Germinal center (tissue), 1 donor: Measurements from ENCODE around the gene SNTG2.

ENCODE experiments used
- DNase-seq: peaks from one replicate; pipeline ENCODE4 v3.0.0; 2012; ENCODE audit warnings: mixed read lengths, low spot score

SNTG2 gene

DNA sequence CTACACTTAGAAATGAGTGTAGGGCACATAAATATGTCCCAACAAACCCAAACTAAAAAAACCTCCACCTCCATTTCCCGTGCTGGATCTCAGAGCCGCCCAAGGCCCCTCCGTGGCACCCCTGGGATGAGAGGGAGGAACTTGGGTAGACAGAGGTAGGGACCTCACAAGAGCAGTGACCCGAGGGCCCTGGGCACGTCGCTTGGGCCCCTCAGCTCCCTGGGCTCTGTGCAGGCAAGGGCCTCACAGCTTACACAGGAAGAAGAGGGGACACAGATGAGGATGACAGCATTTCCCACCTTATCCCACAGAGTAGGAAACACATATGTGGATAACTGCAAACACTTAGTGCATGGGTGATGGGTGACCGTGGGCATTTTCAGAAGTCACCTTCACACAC, 368.7 kb downstream of the SNTG2 start:
- DNase-seq: no peak

DNA sequence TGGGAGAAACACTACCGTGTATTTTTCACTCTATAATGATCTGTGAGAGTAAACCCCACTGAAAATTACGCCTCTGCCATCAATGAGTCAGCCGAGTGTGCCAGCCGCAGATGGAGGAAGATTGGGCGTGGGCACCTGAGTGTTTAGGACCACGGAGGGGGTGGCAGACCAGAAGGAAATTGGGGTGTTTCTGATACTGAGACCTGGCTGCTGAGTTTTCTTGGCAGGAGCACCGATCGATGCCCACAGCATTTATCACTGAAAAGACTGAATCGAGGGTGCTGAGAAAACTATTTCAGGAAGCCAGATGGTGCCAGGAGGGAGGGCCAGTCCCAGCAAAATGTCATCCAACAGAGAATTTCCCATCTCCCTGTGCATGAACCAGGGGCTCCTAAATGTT, 370.7 kb downstream of the SNTG2 start:
- no peak for DNase-seq

DNA sequence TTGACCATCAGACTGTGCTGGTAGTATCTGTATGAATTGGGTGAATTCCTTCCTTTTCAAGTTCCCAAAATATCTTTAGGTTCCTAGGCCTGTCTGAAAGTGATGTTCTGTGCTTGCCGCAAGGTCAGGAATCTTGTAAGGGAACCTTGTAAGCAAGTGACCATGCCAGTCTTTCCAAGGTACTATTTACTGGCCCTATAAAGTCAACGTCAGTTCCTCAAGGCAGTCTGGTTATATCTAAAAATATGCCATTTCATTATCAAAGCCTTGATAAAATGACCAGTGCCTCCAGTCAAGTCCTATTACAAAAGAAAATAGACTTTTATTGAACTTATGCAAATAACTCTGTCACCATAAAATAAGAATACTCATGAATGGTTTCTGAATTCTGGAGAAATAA, 374.2 kb downstream of the SNTG2 start:
- no peak for DNase-seq

DNA sequence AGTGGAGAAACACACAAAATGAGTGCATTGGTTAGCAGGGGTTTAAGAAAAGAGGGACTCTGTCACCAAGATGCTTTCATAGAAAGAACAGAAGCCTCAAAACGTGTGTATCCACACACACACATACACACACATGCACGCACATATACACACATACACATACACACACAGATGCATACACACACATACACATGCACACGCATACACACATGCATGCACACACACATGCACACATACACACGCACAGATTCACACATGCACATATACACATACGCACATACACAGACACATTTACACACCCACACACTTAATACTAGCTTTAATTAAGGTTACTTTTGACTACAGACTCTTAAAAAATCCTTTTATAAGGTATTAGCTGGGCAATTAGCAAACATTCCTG, 378.0 kb downstream of the SNTG2 start:
- DNase-seq: no peak

DNA sequence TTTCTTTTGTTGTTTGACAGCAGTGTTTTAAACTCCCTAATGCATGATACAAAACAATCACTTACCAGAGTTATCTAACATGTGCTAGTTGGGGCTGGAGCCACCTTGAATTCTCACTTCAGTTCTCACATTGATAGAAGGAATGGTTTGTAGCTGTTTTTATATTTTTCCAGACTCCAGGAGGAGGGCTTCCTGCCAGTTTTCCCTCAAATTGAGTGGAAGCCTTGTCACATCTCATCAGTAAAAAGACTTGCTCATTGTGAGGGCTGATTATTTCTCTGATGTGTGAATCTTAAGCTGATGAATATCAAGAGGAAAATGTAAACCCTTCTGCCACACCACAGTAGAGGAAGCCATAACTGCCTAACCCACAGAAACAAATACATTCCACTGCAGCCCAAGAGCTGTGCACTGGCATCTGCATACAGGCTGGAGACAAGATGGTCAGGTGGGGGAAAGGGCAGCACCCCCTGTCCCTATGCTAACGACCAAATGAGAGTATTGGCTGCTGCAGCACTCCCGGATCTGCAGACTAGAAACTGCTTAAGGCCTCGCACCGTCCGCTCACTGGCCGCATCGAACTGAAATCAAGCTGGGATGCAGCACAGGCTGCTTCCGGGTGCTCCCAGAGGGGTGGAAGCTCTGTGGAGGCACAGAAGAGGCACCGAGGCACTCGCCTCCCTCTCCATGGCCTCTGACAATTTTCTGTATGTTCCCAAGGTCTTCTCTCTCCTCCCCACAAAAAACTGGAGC, 388.9 kb downstream of the SNTG2 start:
- no peak for DNase-seq

DNA sequence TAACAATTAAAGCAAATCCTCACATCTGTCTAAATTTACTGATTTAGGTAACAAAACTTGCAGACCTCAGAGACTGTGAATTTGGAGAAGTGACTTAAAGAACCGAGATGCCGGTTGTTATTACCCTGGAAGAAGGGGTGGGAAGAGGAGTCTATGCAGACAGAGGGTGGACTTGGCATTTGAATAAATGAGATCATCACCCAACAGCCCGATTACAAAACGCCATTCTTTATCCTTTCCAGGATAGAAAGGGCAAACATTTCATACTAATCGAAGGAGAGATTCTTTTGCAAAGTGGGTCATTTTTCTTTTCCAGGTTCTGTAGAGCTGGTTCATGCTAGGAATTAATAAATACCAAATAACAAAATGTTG, 389.5 kb downstream of the SNTG2 start:
- DNase-seq: no peak

DNA sequence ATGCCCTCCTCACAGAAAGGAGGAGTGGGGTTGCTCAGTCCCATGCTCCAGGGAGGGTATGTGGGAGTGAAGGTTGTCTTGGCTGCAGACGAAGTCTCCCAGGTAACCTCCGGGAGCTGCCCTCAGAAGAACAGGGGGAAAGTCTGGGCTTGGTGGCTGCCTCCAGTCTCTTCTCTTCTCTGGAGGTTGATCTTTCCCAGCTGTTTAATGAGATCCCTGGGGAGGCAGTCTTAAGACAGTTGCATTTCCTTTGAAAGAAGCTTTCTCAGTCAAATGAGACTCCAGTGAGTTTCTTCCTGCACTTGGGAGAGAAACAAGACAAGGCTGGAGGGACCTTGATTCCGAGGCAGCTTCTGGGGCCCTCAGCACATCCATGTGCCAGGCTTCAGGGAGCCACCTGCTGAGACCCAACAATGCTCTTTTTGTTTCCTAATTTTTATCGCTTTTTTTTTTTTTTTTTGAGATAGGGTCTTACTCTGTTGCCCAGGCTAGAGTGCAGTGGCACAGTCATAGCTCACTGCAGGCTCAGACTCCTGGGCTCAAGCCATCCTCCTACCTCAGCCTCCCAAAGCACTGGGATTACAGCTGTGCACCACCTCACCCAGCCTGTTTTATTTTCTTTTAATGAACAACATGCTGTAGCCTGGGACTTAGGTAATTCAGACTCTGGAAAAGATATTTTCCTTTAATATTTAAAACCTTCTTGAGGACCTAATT, 390.9 kb downstream of the SNTG2 start:
- no peak for DNase-seq

DNA sequence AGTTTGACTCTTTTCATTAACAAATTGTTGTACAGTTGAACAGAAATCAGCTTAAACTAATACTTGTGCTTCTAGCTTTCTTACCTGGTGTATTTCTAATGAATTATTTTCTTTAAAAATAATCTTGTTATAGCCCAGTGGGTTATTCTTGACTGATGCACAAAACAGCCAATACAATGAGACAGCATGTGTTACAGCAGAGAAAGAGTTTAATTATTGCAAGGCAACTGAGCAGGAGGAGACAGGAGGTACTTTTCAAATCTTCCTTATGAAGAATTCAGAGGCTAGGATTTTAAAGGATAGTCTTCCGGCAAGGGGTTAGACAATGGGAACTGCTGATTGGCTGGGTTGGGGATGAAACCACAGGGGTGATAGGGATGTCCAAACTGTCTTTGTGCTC, 398.1 kb downstream of the SNTG2 start:
- DNase-seq: no peak

DNA sequence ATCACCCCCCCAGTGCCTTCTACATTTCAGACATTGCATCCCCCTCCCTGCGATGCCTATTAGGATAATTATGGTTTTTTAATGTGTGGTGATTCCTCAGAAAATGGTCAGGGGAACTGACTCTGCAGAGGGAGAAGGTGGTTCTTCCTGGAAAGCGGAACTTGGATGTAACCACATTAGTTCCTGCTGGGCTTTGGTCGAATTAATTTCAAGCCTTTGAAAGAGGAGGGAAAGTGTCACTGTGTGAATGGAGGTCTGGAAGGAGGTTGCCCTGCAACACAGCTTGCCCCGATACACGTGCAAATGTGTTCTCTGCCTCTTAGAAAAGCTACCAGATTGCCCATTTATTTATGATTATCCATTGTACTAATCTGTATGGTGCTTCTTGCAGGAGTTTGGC, 399.5 kb downstream of the SNTG2 start:
- no peak for DNase-seq

DNA sequence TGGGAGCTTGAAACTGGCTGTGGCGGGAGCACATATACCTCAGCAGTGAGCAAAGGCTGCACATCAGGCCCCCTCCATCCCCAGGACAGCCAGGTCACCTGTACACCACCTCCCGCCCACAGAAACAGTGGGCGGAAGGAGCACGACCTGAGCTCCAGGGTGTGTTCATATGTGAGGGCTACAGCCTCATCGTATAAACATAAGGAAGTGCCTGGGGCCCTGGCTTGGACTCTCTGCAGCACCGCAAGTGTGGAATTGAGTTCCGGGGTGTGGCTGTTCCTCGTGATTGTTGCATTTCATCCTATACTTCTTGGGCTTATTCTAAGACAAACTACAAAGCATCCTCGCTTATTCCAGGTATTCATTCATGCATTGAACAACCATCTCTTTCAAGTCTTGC, 402.5 kb downstream of the SNTG2 start:
- DNase-seq: no peak

DNA sequence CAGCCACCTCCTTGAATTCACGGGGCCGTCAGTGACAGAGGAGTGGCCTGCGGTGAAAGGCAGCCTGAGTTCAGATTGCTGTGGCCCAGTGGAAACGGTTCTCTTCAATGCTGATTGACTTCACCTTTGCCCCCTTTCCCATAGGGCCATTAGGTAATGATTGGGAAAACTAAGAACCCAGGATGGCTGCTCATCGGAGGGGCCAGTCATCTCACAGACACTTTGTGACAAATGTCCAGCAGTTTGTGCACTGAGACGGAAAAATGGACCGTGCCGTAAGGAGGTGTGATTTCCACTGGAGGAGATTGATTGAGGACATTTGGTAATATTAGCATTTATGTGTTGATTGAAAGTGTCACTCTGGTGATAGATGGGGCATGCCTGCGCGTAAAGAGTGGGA, 402.9 kb downstream of the SNTG2 start:
- no peak for DNase-seq

DNA sequence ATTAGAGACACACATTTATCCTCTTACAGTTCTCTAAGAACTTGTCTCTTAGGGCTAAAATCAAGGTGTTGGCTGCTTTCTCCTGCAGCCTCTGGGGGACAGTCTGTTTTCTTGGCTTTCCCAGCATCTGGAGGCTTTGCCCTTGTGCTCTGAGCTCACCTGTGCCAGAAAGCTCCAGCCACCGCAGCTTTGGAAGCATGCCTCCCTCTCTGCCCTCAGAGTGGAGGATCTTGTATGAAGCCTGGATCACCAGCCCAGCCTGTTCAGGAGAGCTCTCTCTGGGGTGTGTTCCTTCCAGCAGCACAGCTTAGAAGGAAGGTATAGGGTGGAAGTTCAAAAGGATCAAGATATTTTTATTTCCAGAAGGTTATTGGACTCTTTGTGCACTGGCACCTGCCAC, 409.5 kb downstream of the SNTG2 start:
- DNase-seq: no peak

DNA sequence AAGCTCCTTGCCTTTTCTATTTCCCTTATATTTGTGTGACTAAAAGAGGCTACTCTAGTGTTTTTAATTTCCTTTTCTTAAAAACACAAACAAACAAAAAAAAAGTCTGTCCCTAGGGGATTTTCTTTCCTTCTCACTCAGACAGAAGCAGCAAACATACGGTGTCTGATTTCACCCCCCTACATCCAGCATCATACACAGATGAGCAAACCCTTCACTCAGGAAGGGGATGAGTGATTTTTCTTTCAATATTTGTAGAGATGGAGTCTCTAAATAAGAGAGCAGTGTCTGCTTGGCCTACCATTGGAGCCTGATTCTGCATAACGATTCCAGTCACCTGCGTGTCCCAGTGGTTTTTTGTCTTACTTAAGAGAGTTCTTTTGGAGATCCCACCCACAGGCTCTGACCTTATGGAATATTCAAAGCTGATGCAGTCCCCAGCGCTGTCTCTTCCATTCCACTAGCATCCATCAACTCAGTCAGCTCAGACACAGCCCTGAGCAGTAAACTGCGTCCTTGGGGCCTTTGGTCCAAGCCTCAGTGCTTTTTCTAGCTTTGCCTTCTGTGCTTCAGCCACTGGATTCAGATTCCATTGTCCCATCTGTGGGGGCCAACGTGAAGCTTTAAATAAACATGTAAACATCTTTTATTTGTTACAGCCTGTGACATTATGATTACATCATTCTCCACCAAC, 410.1 kb downstream of the SNTG2 start:
- DNase-seq: no peak

DNA sequence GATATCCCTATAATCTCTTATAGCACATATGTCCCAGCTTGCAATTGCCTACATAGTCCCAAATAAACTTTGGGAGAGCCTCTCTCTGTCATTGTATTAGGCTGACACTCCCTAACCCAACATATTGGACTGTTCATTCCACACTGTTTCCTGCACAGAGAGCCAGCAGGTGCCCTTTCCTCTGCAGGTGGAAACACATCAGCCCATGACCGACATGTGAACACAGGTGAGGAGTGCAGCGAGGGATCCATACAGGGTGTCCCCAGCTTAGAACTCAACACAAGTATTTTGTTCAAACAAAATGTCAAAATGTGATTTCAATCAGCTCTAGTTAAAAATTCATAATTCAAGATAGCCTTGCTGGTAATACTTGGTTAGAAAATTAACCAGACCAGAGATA, 412.7 kb downstream of the SNTG2 start:
- DNase-seq: no peak

DNA sequence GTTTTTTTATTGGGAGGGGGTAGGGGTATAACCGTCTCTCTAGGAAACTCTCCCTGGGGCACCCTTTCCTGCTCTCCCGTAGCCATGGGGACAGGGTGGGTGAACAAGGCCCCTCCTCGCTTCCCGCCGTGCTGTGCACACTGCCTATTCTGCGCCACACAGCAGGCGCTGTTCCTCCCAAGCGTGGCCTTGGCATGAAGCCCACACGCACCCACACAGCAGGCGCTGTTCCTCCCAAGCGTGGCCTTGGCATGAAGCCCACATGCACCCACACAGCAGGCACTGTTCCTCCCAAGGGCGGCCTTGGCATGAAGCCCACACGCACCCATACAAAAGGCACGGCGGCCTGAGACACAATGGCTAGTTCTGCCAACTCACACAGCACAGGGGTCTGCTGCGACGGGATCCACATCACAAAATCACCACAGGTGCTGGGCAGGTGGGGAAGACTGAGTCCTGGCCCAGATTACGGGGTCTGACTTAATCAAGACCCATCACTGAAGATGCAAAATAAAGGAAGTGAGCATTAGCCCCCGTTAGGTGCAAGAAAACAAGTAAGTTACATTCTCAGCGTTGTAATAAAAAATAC, 416.0 kb downstream of the SNTG2 start:
- no peak for DNase-seq

DNA sequence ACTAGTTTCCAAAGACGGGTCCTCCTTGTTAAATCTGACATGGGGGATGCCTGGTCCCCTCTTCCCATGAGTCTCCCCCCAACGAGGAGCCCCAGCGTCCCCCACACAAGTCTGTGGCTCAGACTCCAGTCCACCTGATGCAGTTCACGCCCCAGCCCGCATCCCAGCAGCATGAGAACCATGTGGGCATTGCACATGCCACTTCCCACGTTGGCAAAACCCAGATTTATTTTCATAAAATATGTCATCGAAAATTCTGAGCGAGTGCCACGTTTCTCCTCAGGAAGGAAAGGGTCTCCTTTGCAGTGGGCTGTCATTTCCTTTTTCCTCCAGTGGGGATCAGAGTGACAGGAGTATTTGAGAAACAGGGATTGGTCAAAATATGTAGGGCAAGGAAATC, 417.0 kb downstream of the SNTG2 start:
- no peak for DNase-seq

DNA sequence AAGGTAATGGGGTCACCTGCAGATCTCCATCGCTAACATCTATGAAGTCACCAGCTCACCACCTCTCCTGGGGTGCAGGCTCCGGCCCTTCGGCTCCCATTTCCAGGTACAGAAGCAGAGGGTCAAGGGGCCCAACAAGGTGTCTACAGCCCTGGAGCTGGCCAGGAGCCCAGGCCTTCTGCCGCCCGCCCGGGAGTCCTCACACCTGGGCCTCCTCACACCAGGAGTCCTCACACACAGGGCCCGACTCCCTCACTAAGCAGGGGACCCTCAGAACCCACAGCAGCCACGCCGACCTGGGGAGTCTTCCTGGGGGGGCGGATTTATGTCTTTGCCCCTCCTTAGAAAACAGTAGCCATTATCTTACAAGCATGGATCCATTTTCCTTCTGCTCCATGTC, 419.3 kb downstream of the SNTG2 start:
- no peak for DNase-seq

DNA sequence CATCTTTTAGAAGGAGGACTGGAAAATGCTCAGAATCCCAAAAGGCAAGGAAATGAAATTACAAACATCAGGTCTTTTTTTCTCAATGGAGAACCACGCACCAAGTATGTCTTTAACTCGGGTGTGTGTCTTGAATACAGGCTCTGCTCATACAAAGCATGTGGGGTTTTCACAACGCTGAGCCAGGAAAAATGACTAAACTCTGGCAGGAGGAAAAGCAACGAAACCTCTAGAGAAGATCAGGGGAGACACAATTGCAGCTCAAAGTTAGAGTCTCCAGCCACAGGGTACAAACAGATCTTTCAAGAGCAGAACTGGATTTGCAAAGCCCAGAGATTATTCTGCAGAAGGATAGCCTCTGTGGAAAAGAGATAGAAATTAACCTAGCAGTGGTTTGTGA, 419.8 kb downstream of the SNTG2 start:
- no peak for DNase-seq

DNA sequence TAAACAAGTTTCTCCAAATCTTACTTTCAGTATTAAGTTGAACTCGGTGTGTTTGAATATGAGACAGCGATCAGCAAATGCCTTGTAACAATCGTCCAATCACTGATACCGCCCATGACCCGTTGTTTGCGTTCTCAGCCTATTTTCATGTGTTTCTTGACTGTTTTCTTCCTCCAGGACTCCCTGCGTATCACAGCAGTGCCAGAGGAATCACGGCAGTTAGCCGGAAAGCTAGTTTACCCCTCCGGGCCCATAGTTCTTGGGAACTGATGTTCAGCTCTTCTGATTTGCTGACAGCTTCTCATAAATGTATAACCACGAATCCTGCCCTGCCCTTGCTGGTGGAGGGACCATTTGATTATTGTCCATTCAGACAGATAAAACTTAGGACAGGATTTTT, 420.4 kb downstream of the SNTG2 start:
- DNase-seq: no peak

DNA sequence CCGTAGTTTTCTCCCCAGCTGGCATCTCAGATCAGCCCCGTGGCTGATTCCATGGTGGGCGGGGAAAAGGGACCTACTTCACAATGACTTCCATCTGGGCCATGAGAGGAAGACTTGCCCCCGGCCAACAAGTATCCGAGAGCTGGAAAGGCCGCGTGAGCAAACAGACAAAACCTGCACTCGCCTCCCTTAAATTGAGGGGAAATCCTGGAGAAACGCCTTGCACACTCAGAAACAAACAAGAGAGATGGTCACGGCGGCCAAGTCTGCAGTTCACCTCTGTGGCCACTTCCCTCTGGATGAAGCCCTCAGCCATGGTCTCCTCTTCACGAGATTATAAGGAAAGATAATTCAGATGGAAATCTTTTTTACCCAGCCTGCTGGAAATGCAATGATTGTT, 423.2 kb downstream of the SNTG2 start:
- DNase-seq: no peak

DNA sequence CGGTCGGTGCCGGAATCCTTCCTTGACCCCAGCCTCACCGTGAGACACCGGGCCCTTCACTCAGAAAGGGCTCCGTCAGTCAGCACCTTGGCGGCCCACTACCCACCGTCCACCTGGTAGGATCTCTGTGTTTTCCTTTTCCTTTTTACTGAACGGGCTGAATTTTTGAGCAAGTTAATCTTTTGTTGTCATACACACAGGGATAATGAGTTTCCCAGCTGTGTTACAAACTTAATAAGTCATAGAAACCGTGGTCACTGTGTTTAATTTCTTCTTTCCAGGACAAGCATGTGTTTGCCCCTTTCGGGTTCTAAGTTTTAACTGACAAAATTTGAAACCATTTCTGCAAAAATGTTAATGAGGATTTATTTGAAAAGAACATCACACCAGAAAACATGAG, 423.6 kb downstream of the SNTG2 start:
- DNase-seq: no peak

DNA sequence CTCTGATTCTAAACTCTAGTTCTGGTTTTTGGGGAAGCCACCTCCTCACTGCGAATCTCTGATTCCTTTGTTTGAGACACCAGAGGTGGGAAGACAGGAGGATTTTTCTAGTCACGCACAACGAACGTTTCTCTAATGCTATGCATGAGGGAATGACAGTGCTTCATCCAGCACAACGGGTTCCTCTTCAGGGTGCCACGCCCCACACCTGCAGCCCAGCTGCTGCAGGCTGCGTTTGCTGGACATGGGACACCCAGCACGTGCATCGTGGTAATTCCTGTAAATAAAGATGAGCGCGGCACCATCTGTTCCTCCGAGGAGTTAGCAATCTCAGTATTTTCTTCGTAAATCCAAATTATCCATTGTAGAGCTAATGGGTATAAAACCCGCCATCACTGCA, 425.1 kb downstream of the SNTG2 start:
- DNase-seq: no peak

DNA sequence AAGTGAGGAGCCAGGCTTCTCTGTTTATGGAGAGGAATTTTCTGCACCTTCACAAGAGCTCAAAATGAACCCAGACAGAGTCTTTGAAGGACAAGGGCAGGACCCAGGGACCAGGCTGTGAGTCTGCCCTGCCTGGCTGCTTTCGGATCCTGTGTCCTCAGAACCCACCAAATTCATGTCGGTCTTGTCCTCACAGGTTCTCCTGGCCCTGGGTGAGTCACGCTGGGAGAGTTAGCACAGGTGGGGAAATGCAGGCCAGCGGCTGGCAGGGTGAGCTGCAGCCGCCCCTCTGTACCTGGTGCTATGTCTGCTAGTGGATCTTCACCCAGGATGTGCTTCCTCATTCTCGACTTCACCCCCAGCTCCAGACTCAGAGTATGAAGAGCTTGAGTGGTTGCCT, 426.8 kb downstream of the SNTG2 start:
- DNase-seq: no peak
